Colon (tissue), 2 donors: ENCODE data around the gene EZH2.

ENCODE experiments used
- FAIRE-seq: peaks from 2 replicates; lab custom pipeline; 2012; peaks lifted over from hg19 to GRCh38; lab: Jason Lieb, UNC
- donor health status: control.
- donor health status: control.

The EZH2 gene

DNA sequence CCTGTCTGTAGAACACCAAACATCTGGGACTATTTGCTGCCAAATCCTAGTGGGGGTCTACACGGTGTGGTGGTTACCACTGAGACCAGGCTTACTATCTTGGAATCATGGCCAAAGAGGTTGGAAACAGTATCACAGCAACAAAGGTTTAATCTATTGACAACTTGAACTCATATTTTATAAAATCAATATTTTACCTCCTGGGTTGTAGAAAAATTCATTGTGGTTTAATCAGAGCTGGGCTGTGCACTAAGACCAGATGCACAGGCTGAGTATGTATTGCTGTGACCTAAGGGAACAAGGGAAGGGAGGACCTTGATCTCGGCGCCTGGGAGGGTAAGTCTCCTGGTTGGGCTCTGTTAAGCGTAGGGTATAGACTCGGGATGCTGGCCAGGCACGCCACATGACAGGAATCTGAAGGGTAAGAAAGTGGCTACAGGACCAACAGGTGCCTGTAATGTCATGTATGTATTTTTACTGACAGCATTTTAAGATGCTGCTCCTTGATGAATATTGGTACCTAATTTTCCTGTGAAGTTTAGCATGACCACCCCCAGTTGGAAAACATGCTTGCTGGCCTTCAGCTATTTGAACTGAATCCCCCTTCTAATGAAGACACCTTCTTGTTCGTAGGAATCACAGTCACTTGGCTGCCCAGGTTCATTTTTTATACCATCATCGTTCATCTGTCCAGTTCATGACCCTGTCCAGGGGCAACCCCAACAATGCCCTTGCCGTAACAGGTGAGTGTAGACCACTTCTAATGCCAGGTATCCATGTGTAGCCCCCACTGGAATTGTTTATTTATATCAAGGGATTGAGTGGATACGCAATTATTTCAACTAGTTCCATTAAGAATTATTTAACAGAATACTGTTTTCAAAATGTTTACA, 79.5 kb downstream of the EZH2 start:
- FAIRE-seq, result no peak

DNA sequence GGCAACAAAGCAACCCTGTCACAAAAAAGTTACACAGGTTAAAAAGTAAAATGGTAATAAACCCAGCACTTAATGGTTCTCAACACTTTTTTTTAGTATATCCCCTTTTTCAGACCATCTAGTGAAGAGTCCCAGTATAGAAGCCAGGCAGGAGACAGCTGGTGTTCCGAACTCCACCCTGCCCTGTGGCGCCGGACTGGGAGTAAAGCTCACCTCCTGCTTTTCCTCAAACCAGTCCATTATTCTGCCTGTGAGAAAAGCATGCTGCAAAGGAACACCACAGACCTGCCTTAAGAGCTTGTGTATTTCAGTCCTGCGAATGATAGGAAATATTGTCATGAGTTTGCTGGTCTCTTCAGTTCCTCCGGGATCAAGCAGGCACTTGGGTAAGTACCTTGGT, 81.0 kb downstream of the EZH2 start:
- no peak for FAIRE-seq

DNA sequence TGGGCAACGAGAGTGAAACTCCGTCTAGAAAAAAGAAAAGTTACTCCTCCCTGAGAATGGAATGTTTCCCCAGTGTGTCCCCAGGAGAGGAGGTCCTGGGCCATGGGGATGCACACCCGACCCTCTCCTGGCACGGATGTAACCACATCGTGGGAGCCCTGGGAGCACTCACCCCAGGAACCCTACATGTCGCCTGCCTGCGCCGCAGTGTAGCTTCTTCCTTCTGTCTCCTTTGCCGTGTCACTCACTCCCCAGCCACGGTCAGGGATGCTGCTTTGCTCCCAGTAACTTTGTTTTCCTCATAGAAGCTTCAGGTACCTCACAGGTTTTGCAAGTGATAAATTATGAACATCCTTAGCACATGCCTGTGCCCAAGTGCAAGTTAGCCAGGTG, 82.0 kb downstream of the EZH2 start:
- FAIRE-seq, result no peak

DNA sequence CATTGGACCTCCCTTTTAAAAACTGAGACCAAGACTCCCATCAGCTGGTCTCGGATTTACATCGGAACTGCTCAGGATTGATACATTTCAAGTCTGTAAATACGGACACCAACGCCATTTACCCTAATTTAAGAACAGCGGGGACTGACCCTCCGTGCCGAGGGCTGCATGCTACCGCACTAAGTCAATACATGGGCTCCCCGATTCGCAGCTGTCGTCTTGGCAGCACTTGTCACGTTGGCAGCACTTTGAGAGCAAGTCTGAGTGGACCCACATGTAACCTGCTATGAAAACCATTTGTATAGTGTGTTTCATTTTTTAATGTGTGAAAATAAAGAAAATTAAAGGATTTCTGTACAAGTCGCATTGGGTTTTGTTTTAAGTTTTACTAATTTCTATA, 83.4 kb downstream of the EZH2 start:
- FAIRE-seq, result no peak

DNA sequence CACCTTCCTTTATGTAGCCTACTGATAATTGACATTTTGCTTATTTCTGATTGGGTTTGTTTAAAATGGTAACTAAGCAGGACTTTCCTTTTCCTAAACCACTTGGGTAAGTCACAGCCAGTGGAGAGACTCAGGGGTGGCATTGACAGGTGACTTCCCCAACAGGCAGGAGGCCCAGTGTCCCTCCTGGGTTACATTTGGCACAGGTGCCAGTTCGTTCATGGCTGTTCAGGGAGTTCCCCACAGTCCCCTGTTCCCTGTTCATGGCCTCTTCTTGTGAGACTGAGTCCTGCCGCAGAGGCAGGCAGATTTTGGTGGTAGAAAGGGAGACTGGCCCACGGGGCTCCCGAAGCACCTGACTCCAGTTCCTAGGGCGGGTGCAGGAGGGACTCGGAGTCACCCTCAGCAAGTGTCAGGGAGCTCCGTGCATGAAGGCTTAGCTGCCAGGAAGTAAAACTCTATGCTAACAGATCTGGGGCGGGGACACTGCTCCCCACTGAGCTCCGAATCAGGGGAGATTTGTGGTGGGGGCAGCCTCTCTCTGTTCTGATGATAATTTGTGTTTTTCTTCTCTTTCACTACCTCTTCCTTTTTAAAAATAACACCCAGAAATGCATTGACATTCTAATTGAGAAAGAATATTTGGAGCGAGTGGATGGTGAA, 84.1 kb downstream of the EZH2 start:
- FAIRE-seq, result no peak

DNA sequence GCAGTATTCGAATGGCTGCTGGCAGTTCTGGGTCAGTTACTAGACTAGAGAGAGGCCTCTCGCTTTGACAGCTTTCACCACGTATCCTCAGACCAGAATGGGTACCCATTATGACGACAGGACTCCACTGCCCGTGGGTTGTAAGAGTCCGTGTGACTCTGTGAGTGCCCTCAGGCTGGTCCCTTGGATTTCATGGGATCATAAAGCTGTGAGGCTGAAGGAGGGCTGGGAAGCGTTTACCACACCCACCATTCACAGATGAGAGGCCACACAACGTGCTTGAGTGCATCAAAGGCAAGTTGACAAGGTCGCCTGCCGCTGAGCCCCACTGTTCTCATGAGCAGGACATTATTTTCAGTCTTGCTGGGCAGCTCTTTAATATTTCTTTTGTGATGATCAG, 87.2 kb downstream of the EZH2 start:
- no peak for FAIRE-seq

DNA sequence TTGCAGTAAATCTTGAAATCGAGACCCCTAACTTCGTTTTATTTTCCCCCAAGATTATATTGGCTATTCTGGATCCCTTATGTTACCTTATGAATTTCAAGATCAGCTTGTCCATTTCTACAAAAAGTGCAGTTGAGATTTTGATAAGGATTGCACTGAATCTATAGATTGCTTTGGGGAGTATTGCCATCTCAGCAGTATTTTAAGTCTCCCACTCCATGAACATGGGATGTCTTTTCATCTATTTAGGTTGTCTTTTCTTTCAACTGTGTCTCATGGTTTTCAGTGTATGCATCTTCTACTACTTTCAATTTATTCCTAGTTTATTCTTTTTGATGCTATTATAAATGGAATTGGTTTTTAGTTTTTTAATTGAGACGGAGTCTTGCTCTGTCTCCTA, 89.6 kb downstream of the EZH2 start:
- FAIRE-seq, result no peak

DNA sequence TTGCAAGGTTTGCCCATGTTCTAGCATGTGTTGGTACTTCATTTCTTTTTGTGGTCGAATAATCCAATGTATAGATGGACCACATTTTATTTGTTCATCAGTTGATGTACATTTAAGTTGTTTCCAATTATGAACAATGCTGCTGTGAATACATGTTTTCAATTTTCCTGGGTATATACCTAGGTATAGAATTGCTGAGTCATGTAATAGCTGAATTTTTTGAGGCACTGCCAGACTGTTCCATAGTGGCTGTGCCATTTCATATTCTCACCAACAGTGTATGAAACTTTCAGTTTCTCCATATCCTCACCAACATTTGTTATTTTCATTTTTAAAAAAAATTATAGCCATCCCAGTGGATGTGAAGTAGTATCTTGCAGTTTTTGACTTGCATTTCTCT, 90.5 kb downstream of the EZH2 start:
- FAIRE-seq, result no peak

DNA sequence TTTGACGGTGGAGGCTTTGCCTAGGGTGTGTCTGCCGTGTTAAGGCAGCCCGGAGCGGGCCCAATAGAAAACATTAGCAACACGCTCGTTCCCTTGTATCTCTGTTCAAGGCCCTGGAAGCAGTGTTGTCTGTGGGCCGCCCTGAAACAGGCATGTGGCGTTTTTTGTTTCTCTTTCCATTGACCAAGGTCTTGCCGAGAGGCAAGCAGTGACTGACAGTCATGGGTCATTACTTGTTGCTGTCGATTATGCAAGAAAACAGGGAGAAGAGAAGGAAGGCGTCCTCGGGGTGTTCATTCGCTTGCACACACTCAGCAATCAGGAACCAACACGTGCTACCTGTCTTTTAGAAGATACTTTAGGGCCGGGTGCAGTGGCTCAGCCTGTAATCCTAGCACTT, 92.5 kb downstream of the EZH2 start:
- FAIRE-seq, result no peak

DNA sequence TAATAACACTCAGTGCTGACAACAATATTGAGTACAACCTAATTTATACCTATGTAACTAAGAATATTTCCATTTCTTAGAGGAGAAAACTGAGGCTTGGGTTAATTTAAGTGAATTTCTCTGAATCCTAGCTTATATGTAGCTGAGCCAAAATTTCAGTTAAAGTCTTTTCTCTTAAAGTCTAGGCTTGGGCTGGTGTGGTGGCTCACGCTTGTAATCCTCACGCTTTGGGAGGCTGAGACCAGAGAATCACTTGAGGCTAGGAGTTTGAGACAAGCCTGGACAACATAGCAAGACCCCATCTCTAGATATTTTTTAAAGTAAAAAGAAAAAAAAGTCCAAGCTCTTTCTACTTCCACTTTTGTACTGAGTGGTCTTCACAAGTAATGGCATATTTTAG, 93.2 kb downstream of the EZH2 start:
- no peak for FAIRE-seq

DNA sequence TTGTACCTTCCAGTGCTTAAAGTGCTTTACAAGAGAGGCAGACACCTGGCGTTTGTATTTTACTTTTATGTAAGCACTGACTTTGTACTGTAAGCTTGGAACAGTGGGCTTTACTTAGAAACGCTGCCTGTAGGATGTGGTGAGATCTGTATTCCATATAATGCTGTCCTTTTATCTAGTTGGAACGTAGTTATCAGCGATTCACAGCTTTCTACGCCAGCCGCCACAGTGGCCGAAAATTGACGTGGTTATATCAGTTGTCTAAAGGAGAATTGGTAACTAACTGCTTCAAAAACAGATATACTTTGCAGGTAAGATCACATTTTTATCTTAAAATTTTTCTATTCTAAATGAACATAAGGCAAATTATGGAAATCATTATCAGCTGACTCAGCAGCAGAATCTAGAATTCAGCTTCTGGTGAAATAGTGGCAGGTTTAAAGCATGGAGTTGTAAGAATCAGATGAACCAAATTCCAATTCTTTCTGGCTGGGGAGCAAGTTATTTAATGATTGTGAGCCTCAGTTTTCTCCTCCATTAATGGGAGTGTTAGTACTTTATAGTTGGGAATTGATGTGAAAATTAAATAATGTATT, 93.9 kb downstream of the EZH2 start:
- no peak for FAIRE-seq

DNA sequence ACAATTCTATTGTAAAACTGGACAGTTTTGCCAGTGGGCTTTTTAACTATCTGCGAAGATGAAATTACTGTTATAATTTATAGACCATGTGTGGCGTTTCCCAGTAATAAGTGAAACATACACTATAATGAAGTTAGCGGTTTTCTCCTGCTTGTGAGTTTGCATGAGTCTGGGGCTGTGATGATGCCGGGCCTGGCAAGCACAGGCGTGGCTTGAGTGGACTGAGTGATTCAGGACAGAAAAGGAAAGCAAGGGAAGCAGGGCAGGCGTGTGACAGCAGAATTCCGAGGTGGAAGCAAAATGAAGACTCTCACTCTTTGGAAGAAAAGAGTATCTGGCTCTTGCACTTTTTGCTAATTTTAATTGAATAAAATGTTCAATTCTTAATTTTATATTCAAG, 94.9 kb downstream of the EZH2 start:
- no peak for FAIRE-seq

DNA sequence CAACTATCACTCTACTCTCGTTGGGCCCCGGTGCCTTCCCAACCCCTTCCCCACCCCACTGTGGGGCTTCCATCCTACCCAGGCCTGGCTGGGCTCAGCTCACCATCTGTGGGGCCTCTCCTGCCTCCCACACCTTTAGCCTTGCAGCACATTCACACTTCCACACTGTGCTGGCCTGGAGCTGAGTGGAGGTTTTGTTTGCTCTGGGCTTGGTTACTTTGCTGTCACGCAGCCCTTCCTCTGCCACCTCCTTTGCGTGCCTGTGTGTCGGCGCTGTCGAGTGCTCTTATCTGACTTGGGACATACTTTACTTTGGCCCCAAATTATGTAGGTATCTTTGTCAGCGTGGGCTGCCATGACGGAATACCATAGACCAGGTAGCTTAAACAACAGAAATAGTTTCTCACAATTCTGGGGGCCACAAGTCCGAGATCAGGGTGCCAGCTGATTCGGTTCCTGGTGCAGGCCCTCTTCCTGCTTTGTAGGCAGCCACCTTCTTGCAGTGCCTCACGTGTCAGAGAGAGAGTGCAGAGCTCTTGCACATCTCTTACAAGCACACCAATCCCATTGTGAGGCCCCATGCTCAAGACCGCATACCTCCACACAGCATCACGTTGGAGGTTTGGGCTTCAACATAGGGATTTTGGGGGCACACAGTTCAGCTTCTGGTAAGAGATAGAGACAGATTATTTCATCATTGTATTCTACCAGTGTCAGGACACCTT, 96.4 kb downstream of the EZH2 start:
- no peak for FAIRE-seq

DNA sequence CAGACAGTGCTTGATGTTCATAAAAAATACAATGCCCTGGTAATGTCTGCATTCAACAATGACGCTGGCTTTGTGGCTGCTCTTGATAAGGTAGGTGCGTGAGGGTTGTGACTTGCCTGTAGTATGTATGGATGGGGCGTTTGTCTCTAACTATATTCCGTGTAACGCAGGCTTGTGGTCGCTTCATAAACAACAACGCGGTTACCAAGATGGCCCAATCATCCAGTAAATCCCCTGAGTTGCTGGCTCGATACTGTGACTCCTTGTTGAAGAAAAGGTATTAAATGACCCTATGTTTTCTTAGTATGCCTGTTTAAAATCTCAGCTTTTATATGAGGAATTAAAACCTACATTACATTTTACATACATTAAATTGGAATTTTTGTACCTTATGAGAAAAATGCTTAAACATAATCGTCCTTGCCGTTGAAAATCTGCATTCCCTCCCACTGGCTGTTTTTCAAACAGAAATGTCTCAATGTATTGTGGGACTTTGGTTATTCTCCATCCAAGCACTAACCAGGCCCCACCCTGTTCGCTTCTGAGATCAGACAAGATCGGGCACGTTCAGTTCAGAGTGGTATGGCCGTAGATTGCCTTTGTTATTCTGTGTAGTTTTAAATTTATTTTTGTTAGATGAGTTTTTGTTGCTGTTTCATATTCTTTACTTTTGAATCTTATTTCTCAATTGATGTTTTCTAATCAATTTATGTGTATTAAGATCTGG, 100.1 kb downstream of the EZH2 start:
- FAIRE-seq, result no peak

DNA sequence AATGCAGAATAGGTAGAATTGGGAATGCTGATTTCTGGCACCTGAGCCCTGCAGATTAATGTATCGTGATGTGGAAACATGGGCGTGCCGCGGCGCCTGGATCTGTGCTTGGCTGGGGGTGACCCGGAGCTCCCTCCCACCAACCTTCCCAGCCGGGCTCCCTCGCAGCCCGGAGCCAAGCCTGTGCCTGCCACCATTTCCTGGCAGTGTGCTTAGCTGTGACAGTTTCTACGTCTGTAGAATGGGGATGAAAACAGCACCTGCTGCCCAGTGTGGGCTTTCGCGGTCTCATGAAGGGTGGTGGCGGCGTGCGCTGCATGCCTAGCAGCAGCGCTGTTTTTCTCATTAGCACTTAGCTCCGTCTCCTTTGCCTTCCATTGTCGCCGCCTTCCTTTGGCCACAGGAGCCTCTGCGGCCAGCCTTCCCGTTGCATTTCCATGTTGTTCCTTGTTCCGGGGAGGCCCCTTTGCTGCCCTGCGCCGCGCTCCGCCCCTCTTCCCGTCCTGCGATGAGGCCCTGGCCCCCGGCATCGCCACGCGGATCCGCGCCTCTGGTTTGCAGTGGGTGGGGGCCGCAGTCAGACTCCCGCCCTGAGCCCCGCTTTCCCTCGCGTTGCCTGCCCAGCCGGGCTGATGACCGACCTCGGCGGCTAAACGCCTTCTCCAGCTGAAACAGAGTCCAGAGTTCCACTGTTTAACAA, 101.2 kb downstream of the EZH2 start:
- FAIRE-seq, result no peak

DNA sequence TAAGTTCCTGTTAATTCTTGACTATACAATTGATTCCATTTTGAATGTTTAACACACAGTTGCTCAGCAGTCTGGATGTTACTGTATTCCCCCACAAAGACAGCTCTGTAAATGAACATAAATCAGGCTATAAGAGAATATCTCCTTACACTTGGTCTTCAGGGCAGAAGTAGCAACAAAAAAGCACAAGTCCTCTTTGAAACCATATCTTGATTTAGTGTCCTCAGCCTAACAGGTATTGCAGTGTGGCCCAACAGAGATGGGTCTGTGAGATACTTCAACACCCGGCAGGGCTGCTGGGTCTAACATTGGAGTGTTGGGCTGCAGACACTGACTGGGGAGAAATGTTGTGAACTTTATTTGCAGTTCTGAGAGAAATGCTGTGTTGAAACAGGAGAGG, 109.6 kb downstream of the EZH2 start:
- FAIRE-seq, result no peak

DNA sequence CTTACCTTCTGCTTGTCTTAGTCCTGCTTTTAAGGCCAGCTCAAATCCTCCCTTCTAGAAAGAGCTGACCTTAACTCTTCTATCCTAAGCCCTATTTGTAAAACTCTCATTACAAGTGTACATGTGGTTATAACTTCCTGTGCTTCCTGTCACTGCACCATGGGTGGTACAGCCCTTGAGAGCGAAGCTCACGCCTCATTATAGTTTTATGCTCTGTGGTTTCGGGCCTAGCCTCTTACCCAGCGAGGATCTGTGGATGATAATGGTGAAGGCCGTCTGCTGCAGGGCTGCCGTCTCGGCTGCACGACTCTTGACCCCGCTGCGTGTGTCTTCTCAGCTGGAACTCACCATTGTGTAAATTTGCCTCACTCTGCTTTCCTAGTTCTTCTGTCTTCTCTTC, 110.8 kb downstream of the EZH2 start:
- no peak for FAIRE-seq

DNA sequence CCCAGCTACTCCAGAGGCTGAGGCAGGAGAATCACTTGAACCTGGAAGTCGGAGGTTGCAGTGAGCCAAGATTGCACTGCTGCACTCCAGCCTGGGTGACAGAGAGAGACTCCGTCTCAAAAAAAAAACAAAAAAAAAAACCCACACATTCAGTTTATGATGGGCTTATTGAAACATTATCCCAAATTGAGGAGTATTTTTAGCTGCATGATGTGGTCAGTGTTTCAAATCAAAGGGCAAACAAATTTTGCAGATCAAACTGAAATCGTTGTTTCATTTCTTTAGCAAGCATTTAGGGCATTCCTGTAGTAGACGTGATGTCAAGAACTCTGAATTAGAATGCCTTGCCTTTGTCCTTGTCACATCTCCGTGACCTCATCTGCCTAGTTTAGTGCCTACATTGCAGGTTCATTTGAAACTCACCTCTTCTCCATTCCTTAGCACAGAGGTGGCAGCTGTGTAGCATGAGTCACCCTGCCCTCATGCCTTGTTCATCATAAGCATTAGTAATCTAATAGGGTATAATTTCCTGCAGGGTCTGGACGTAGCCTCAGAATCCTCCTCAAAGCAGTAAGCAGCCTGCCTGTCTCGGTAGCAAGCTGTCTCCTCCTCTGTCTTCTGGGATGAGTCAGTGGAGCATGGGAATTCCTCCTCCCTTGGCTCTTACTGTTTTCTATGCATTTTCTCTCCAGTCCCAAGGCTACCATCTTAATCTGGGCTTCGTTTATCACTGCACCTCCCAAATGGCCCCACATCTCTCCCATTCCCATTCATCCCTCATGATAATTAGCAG, 111.6 kb downstream of the EZH2 start:
- no peak for FAIRE-seq

DNA sequence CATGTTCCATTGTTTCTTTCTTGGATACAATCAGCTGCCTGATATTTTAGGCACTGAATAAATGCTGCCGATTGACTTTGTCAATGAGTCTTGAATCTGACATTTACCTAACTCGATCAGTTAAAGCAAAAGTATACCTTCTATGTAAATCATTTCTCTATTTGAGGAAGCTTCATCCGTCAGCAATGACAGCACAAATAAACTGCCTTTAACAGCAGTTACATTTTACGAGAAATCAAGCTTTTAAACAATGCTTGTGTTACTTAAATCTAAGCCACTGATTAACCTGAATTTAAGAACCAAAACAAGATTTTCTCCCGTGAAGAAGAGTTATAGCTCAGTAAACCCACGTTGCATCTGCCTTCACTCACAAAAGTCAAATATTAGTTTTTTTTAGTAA, 114.1 kb downstream of the EZH2 start:
- no peak for FAIRE-seq

DNA sequence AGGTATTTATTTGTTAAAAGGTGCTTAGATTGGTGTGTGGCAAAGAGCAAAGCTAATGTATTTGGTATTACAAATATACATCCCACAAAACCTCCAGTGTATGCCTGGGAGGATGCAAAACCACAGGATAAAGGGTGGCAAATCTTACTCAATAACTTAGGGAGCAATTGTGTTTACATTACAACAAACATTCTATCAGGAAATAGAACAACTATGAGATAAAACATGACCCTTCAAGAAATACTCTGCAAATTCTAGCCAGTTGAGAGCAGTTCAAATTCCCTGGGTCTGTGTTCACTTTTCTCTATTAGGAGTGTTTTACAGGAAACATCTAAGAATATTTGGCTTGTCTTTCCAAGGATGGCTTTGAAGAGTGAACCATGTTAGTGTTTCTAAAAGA, 120.5 kb downstream of the EZH2 start:
- no peak for FAIRE-seq
